ENCODE results near the gene GRAMD1A.
"Not testable (repeated sequence)": the region's sequence is repeated elsewhere in the genome, so short reads cannot be mapped to it uniquely, and the experiment has no call there.

GRCh38 chr19:34992582-34992981, 7.5 kb upstream of the GRAMD1A start:
- TF ChIP-seq NFIC (IDR thresholded peaks at IDR 0.05; ENCODE audit: borderline replicate concordance); TEAD4 (IDR thresholded peaks at IDR 0.05; ENCODE audit: borderline replicate concordance, insufficient read depth); CTCF (IDR thresholded peaks at IDR 0.05); EP300 (IDR thresholded peaks at IDR 0.05; ENCODE audit: borderline replicate concordance in 1 of 2, low read depth in 1 of 2, low read length in 1 of 2); PBX3 (IDR thresholded peaks at IDR 0.05): not testable (repeated sequence)

Measured in SK-N-SH (cell line).